GM20000 (cell line): Measurements from ENCODE around the gene ATP6V0A4.

Source experiments
- DNase-seq: peaks from one replicate; pipeline ENCODE4 v3.0.0; 2012; ENCODE audit warnings: low spot score
- TF ChIP-seq, protein P1 (sequence below): IDR thresholded peaks from 2 replicates; pipeline ENCODE4 v1.5.1; 2012; ENCODE audit warnings: mild to moderate bottlenecking, control low read depth; ENCODE audit errors: extremely low read depth, missing control alignments

Gene ATP6V0A4

DNA sequence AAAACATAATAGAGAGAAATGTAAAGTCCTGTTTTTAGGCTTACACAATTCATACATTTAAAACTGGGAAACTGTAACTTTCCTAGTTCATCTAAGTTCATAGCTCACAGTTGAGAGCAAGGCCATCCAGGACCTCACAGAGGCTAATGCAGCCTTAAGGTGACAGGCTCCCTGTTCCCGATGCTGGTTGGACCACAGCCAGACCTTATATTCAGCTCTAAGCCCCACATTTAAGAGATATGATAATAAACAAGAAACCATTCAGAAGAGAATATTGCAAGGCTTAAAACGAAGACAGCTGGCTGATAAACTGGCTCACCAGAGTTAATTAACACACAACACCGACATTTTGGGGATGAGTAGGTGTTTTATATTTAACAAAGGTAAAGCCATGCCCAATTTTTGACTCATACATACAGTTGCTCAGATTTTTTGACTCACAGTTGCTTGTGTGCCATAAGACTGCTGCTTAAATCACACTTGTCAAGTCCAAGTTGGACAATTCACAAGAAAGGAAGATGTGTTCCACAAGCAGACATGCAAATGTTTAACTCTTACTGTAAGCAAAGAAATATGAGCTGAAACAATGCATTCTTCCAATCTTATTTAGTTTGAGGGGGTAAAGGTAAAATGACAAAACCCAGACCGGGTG, 41.3 kb downstream of the ATP6V0A4 start:
- DNase-seq, result no peak
- TF ChIP-seq, protein P1, sequence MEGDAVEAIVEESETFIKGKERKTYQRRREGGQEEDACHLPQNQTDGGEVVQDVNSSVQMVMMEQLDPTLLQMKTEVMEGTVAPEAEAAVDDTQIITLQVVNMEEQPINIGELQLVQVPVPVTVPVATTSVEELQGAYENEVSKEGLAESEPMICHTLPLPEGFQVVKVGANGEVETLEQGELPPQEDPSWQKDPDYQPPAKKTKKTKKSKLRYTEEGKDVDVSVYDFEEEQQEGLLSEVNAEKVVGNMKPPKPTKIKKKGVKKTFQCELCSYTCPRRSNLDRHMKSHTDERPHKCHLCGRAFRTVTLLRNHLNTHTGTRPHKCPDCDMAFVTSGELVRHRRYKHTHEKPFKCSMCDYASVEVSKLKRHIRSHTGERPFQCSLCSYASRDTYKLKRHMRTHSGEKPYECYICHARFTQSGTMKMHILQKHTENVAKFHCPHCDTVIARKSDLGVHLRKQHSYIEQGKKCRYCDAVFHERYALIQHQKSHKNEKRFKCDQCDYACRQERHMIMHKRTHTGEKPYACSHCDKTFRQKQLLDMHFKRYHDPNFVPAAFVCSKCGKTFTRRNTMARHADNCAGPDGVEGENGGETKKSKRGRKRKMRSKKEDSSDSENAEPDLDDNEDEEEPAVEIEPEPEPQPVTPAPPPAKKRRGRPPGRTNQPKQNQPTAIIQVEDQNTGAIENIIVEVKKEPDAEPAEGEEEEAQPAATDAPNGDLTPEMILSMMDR, result no peak

DNA sequence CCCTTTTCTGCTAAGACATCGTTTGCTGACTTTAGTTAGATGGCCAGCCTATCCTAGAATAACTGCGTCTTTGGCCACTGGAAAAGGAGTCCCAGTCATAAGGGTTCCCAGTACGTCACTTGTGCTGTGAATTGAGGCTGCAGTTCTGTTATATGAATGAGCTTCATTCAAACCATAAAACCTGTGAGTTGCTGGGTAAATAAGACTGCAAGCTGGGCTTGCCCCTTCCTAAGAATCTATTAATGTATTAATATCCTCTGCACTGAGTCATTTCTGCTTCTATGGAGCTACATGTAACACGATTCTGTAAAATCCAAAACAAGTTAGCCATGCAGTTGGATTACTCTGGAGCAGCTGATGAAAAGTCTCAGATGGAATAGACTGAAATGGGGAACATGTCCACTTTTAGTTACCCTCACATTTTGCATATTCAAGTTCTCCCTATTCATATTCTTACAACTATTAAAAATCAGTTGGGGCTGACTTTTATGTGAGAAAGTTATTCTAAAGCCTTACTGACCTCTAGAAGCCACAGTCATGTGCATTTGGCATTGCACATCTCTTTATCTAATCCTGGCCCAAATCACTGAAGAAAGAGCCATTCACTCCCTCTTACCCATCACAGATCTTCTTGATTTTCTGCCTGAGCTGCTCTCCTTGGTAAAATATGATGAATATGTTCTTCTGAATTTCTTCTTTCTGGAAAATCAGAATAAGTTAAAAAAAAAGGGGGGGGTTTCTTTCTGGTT, 42.0 kb downstream of the ATP6V0A4 start:
- TF ChIP-seq, protein P1, result no peak
- DNase-seq, result no peak

DNA sequence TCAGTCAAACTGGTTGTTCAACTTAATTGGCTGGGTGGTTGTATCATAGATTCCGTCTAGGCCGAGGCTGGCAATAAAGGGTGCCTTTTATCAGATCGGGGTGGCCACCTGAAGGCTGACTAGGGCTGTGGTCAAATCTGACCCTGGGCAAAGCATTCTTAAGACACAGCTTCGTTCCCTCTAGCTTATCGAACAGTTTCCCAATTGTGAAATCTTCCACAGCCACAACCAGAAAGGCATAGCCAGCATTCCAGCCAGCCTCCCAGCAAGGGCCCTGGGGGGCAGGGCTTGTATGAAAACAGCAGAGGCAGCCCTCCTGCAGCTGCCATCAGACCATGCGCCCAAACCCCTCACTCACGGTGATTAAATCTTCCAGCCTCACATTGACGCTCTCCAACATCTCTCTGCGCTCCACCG, 42.7 kb downstream of the ATP6V0A4 start:
- TF ChIP-seq, protein P1, result no peak

DNA sequence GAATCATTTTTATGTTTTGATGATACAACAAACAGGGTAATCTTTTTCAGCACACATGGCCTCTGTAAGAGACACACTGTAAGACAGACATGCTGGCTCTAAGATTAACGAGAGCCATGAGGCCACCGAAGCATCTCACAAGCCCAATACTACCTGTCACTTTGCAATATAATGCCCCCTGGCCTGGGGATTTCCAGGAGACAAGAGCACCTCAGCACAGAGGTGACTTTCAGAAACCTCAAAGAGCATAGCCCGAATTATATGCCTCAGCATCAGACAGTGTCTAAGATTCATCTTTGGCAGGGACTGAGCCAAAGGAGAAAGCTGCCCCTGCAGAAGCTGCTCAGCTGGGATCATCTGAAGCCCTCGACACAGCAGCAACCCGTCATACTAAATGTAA, 44.4 kb downstream of the ATP6V0A4 start:
- TF ChIP-seq, protein P1, result no peak
- no peak for DNase-seq

More for the DNA sequence above, 42.7 kb downstream of the ATP6V0A4 start:
- DNase-seq, result no peak

DNA sequence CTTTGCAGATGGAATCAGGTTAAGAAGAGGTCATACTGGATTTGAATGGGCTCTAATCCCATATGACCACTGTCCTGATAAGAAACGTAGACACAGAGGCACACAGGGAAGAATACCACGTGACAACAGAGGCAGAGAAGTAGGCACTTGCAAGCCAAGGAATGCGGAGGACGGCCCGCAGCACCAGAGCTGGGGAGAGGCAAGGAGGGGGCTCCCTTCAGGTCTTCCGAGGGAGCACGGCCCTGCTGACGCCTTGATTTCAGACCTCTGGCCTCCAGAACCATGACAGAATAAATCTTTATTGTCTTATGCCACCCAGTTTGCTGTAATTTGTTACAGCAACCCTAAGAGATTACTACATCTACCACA, 44.9 kb downstream of the ATP6V0A4 start:
- no peak for DNase-seq
- TF ChIP-seq, protein P1, result no peak

DNA sequence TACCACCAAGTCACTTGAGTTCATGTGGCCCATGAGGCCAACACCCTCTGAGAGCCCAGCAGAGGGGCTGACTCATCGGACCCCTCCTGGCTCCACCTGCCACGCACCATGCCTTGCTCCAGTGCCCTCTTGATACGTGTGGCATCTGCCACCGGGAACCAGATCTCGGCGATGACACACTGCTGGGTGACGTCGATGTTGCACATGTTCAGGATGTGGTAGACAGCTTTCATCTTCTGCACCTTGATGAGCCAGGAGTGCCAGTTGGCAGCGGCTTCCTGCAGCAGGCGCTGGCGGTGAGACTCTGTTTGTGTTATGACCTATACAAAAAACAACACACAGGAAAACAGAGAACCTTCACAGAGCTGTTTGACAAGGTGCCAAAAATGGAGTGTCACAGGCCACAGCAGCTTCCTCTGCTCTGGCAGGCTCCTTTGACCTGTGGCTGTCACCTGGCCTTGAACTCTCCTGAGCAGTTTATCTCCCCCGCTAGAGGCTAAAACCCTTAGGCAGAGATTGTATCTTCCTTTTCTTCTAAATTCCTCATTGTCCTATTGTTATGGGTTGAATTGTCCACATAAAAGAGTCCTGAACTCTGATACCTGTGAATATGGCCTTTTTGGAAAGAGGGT, 45.4 kb downstream of the ATP6V0A4 start:
- TF ChIP-seq, protein P1, result no peak
- no peak for DNase-seq

DNA sequence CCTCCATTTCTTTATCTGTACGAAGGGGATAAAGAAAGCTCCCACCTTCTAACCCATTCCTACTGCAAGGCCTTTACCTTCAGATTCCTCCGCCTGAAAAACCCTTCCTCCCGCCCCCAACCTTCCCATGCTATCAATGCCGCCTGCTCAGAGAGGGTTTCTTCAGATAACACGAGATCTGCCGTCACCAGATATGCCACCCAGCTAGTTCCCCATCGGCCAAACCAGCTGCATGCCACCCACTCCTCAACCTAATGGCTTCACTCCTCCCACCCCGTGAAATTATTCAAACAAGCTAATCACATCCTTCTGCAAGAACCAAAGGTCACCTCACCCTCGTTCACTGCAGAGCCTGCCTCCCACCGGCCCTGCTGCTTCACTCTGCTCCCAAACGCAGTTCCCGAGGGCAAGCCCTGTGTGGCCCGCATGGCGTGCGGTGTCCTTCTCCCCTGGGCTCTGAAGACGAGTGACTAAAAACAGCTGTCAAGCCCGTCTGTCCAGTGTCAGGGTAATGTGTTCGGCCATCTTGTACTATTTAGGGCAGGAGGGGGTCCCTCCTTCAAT, 47.0 kb downstream of the ATP6V0A4 start:
- TF ChIP-seq, protein P1, result no peak
- no peak for DNase-seq
